ENCODE measurements around the gene TP53BP2.
A peak's percentile ranks its signal among the peaks of the same experiment; 100 is the strongest.

Gene TP53BP2

DNA sequence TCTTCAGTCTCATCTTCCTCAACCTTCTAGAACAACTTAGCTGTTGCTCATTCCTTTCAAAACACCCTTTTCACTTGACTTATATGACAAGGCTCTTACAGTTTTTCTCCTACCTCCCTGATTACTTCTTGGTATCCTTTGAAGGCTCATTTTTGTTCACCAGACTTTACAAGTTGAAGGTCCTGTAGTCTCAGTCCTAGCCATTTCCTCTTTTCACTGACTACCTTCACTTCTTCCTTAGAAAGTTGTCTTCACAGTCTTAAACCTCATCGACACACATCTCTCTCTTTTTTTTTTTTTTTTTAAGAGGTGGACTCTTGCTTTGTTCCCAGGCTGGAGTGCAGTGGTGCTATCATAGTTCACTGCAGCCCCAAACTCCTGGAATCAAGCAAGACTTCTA lies 6.6 kb upstream of the TP53BP2 start:
- TF ChIP-seq CTCF (IDR thresholded peaks at IDR 0.05; ENCODE audit: low read depth, low read length): no peak

DNA sequence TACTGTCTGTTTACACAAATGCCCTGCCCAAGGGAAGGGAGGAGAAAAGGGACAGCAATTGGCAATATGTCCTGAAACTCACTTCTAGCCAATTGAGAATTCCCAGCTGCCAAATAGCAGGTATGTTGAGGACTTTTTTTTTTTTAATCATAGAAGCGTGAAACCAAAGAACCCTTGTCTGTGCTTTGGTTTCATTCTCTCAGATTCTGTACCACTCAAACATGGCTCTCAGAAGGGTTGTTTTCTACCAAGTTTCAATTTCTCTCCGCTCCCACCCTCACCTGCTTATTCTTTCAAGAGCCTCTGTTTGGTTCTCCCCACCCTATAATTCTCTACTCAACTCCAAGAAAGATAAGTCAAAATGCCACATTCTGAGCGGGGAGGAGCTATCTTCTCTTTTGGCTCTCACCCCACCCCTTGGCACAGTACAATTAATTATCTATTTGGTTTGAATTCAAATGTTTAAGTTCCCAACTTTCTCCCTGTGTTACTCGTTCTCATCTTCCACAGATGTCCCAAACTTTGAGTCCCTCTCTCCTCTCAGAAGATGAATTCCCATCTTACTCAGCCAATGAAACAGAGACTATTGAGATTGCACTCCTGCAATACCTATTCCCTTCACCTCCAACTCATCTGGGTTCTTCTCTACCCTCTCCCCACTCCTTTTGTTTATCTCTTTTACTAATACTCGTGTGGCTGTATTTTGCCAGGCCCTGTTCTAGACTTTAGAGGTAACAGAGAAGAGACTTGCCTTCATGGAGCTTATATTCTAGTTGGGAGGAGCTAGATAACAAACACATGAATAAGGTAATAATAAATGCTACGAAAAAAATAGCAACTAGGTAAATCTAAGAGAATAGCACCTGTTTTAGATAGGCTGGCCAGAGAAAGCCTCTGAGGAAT lies 3.9 kb upstream of the TP53BP2 start:
- TF ChIP-seq CTCF (IDR thresholded peaks at IDR 0.05; ENCODE audit: low read depth, low read length): no peak
- H3K4me3 ChIP-seq (ENCODE audit: low read depth, low read length): no peak overlapping the region

More for the DNA sequence above, 6.6 kb upstream of the TP53BP2 start:
- no peak overlapping the region for H3K4me3 ChIP-seq (ENCODE audit: low read depth, low read length)

DNA sequence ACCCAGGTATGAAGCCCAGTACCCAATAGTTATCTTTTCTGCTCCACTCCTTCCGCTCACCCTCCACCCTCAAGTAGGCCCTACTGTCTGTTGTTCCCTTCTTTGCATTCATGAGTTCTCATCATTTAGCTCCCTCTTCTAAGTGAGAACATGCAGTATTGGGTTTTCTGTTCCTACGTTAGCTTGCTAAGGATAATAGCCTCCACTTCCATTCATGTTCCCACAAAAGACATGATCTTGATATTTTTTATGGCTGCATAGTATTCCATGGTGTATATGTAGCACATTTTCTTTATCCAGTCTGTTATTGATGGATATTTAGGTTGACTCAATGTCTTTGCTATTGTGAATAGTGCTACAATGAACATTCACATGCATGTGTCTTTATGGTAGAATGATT lies 2.8 kb upstream of the TP53BP2 start:
- TF ChIP-seq CTCF (IDR thresholded peaks at IDR 0.05; ENCODE audit: low read depth, low read length): no peak
- no peak overlapping the region for H3K4me3 ChIP-seq (ENCODE audit: low read depth, low read length)

DNA sequence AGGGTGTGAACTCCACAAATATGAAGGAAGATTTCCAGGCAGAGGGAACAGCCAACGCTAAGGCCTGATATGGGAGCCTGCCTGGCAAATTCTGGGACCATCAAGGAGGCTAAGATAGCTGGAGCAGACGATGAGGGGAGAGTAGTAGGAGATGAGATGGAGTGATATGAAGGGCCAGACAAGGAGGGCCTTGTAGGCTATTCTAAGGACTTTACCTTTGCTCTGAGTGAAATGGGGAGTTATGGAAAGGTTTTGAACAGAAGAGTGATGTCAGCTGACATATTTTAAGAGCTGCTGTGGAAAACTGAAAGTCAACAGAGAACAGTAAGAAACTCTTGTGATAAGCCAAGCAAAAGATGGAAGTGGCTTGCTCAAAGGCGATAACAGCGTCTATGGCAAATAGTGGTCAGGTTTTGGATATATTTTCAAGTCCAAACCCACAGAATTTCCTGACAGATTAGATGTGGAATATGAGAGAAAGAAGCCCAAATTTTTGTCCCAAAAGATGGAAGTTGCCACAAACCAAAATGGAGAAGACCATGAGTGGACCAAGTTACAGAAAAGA lies 2.1 kb upstream of the TP53BP2 start:
- TF ChIP-seq CTCF (IDR thresholded peaks at IDR 0.05; ENCODE audit: low read depth, low read length): no peak

DNA sequence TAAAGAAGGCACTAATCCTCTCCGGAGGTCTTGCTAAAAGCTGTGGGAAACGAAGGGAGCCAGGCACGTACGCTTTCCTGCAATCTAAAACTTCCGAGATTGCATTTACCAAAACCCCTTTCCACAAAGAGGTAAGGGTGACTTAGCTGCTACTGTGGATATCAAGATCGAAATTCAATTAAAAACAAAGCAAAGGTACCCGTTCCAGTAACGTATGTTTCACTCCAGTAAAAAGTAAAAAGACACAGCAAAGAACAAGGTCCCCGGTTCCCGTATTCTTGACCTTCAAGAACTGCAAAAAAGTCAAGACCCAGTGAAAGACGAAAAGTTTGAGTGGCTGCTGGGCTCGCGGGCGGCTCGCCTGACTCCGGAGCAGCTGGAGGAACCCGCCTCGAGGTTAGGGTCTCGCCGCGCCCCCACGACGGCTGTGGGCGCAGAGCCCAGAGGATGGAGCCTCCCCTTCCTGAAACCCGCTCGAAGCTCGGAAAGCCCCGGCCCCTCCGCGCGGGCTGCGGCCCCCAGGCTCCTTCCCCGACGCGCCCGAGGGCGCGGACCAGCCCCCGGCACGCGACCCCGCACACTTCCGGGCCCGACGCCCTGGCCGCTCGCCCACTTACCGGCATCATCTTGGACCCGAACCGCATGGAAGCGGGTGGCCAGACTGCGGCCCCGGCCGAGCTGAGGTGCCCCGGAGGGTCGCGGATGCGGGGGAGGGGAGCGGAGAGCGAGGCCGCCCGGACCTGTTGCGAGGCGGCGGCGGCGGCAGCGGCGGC lies 524 bp downstream of the TP53BP2 start:
- H3K4me3 ChIP-seq (ENCODE audit: low read depth, low read length): peak overlapping the region; percentile 90
- no peak for TF ChIP-seq CTCF (IDR thresholded peaks at IDR 0.05; ENCODE audit: low read depth, low read length)

More for the DNA sequence above, 2.1 kb upstream of the TP53BP2 start:
- no peak overlapping the region for H3K4me3 ChIP-seq (ENCODE audit: low read depth, low read length)

GRCh38 chr1:223844787-223845036 lies 1.0 kb downstream of the TP53BP2 start:
- no peak for TF ChIP-seq CTCF (IDR thresholded peaks at IDR 0.05; ENCODE audit: low read depth, low read length)

More at GRCh38 chr1:223844787-223845036, 1.0 kb downstream of the TP53BP2 start:
- H3K4me3 ChIP-seq (ENCODE audit: low read depth, low read length): peak overlapping the region; percentile 90

Measured in WI38 (cell line).